ENCODE measurements around the gene FFAR2. TPM values are rescaled to one million over a fixed set of nuclear protein-coding genes. Genes with fewer than 3 reads are reported as not detected.

FFAR2 gene
- total RNA-seq, 1 experiment from 2014 or later, result not detected

- no peak for TF ChIP-seq SP1 (IDR thresholded peaks at IDR 0.05; ENCODE audit: low read depth)
- TF ChIP-seq FOSL1 (IDR thresholded peaks at IDR 0.05; ENCODE audit: low read depth), result no peak
- TF ChIP-seq CTCF (IDR thresholded peaks at IDR 0.05 in 2 of 3, conservative IDR thresholded peaks at IDR 0.05 in 1 of 3; ENCODE audit: borderline replicate concordance in 1 of 3, insufficient read depth in 1 of 3, low read depth in 2 of 3, low read length in 2 of 3), result no peak
- no peak for TF ChIP-seq EZH2phosphoT487 (IDR thresholded peaks at IDR 0.05; ENCODE audit: borderline replicate concordance)
- TF ChIP-seq JUND (IDR thresholded peaks at IDR 0.05), result no peak
- no peak for TF ChIP-seq ELF1 (IDR thresholded peaks at IDR 0.05; ENCODE audit: borderline replicate concordance, low read depth)
- TF ChIP-seq MAX (IDR thresholded peaks at IDR 0.05), result no peak
- no peak for TF ChIP-seq EGR1 (IDR thresholded peaks at IDR 0.05; ENCODE audit: low read depth)
- no peak for TF ChIP-seq RAD21 (IDR thresholded peaks at IDR 0.05; ENCODE audit: low read depth)
- no peak for TF ChIP-seq ZBTB33 (IDR thresholded peaks at IDR 0.05; ENCODE audit: extremely low read depth, insufficient replicate concordance, low read length)
- TF ChIP-seq CEBPB (IDR thresholded peaks at IDR 0.05; ENCODE audit: low read depth), result no peak
- TF ChIP-seq EZH2 (IDR thresholded peaks at IDR 0.05), result no peak
- TF ChIP-seq ATF3 (IDR thresholded peaks at IDR 0.05), result no peak
- TF ChIP-seq POLR2AphosphoS5 (IDR thresholded peaks at IDR 0.05; ENCODE audit: low read depth, low read length), result no peak
- TF ChIP-seq CBX3 (IDR thresholded peaks at IDR 0.05; ENCODE audit: low read depth), result no peak
- TF ChIP-seq REST (IDR thresholded peaks at IDR 0.05; ENCODE audit: low read depth), result no peak
- no peak for TF ChIP-seq ZFX (IDR thresholded peaks at IDR 0.05)
- no peak for TF ChIP-seq POLR2A (IDR thresholded peaks at IDR 0.05; ENCODE audit: borderline replicate concordance, extremely low read depth, insufficient read depth, insufficient read length)
- Histone ChIP-seq H3K4me3 (replicated peaks in 1 of 2; ENCODE audit: low read depth in 1 of 2, low read length in 2 of 2) (no peak overlapping the region), H3K27ac (ENCODE audit: low read depth, low read length) (no peak overlapping the region), H3K79me2 (ENCODE audit: insufficient read depth, low read length) (no peaks in the 10 kb centered on the region), H3K9me3 (ENCODE audit: control insufficient read depth in 1 of 2, insufficient read depth in 1 of 2, low read depth in 1 of 2, low read length in 2 of 2) (no peaks in the 10 kb centered on the region), H3K27me3 (ENCODE audit: insufficient read depth, low read length) (0 out of 2 replicates have a peak, but pooled peaks cover 4% of the 10 kb centered on the region), H3K9me2 (ENCODE audit: insufficient read depth) (no peaks in the 10 kb centered on the region), H4K20me1 (ENCODE audit: insufficient read depth) (no peaks in the 10 kb centered on the region), H3K4me1 (ENCODE audit: control insufficient read depth in 1 of 2, insufficient read depth in 2 of 2, low read length in 2 of 2) (peaks cover 0 to 16% of the 10 kb centered on the region in 2 experiments; a peak in 3 of 4 replicates), H3K4me2 (ENCODE audit: low read length) (no peak overlapping the region), H3K9ac (ENCODE audit: low read length) (no peak overlapping the region), H2AFZ (ENCODE audit: low read depth, low read length, poor library complexity, severe bottlenecking) (no peak overlapping the region), H3K36me3 (ENCODE audit: control insufficient read depth in 1 of 2, insufficient read depth in 2 of 2, low read length in 2 of 2) (no peaks in the 10 kb centered on the region)
- ChIA-PET POLR2A (no interaction called here), CTCF (no interaction called here), RAD21 (ENCODE audit: low non-redundant PET in 1 of 2, low total read pairs in 2 of 2, uncharacterized antibody in 2 of 2, unreplicated experiment in 2 of 2) (no interaction called here)
- BruUV-seq (replicated peaks), result no TSS peak
- intact Hi-C loops (cut with micrococcal nuclease), result no loop called here
- no peak for ATAC-seq
- no peak for DNase-seq (ENCODE audit: low read depth, low spot score)
Measured at GRCh38 chr19:35439921-35440320, 8.1 kb upstream of the FFAR2 start.
